Measurements from ENCODE around the gene MAST4. TPM values are rescaled to one million over a fixed set of nuclear protein-coding genes. Genes with fewer than 3 reads are reported as not detected.

Gene MAST4
- total and polyA plus RNA-seq, 2 of the 8 experiments (the other 6 are each of a cell fraction or from before 2014, with no cell fraction given), result 1.5 to 2.6 TPM

GRCh38 chr5:66659780-66660179, 63.6 kb downstream of the MAST4 start (continued):
- no peak for TF ChIP-seq SRF (IDR thresholded peaks at IDR 0.05; ENCODE audit: low read depth, low read length)
- TF ChIP-seq SP4 (IDR thresholded peaks at IDR 0.05; ENCODE audit: low read length), result no peak
- TF ChIP-seq HDAC2 (IDR thresholded peaks at IDR 0.05; ENCODE audit: borderline replicate concordance in 1 of 2, low read depth in 2 of 2, low read length in 2 of 2), result no peak

Measured in H1 (cell line).